SU-DHL-6 (cell line): ENCODE data around the gene CFAP45.

Experiments
- H2AFZ ChIP-seq: fragments of 200-600 bp; sonication (generic); 2 replicates; pipeline ENCODE4 v1.6.1; 2014; ENCODE audit warnings: low read depth, mild to moderate bottlenecking, moderate library complexity, mixed read lengths, antibody characterized with exemption, low read length; ENCODE audit not compliant: severe bottlenecking
- H3F3A ChIP-seq: fragments of 200-600 bp; shearing (Covaris generic); 2 replicates; pipeline ENCODE4 v1.6.0; 2016; ENCODE audit warnings: antibody characterized with exemption, mild to moderate bottlenecking; ENCODE audit not compliant: insufficient read depth
- H3K27ac ChIP-seq: fragments of 200-600 bp; sonication (generic); 2 replicates; pipeline ENCODE4 v1.5.1; 2016; ENCODE audit warnings: low read depth, mild to moderate bottlenecking, low read length, moderate library complexity, mixed read lengths
- H3K27me3 ChIP-seq: fragments of 200-600 bp; sonication (generic), shearing (Covaris generic); 2 replicates; pipeline ENCODE4 v1.6.0; 2014; ENCODE audit warnings: mild to moderate bottlenecking, low read length
- H3K36me3 ChIP-seq: fragments of 200-600 bp; sonication (generic); 2 replicates; pipeline ENCODE4 v1.6.1; 2014; ENCODE audit warnings: mild to moderate bottlenecking, low read length, mixed read lengths
- H3K4me2 ChIP-seq: fragments of 300-600, 200-600 bp; shearing (Covaris generic), sonication (generic); 2 replicates; pipeline ENCODE4 v1.6.0; 2014; ENCODE audit warnings: low read length, low read depth, mild to moderate bottlenecking; ENCODE audit not compliant: poor library complexity, severe bottlenecking
- H3K4me3 ChIP-seq: fragments of 200-600 bp; sonication (generic); 2 replicates; pipeline ENCODE4 v1.5.1; 2014; ENCODE audit warnings: antibody characterized with exemption, low read length, mild to moderate bottlenecking, mixed read lengths; ENCODE audit not compliant: insufficient read depth, poor library complexity, severe bottlenecking
- H3K79me2 ChIP-seq: fragments of 200-600 bp; sonication (generic); 2 replicates; pipeline ENCODE4 v1.6.1; 2014; ENCODE audit warnings: mild to moderate bottlenecking, low read length, moderate library complexity; ENCODE audit not compliant: insufficient read depth
- H3K9ac ChIP-seq: fragments of 200-600 bp; sonication (generic); 2 replicates; pipeline ENCODE4 v1.7.0; 2014; ENCODE audit warnings: mild to moderate bottlenecking, low read length
- H3K9me2 ChIP-seq: fragments of 200-600 bp; sonication (generic); replicated peaks from 2 replicates; pipeline ENCODE4 v1.6.1; 2014; ENCODE audit warnings: low read length; ENCODE audit not compliant: insufficient read depth
- H3K9me3 ChIP-seq: fragments of 200-600 bp; sonication (generic); 2 replicates; pipeline ENCODE4 v1.6.1; 2014; ENCODE audit warnings: low read length, mixed read lengths; ENCODE audit not compliant: insufficient read depth
- H4K20me1 ChIP-seq: fragments of 200-600 bp; sonication (generic); 2 replicates; pipeline ENCODE4 v1.6.1; 2014; ENCODE audit warnings: low read depth, mild to moderate bottlenecking, antibody characterized with exemption, low read length, moderate library complexity, mixed read lengths
- EZH2phosphoT487 ChIP-seq: fragments of 200-600 bp; sonication (generic), shearing (Covaris generic); conservative IDR thresholded peaks from 2 replicates; pipeline ENCODE4 v1.6.1; 2018; ENCODE audit warnings: mild to moderate bottlenecking, antibody characterized with exemption, low read length, moderate library complexity, mixed read lengths
- TF ChIP-seq, protein P1 (sequence below): fragments of 200-600 bp; sonication (generic); IDR thresholded peaks from one replicate; pipeline ENCODE4 v1.5.1; 2017; ENCODE audit warnings: antibody characterized with exemption, mild to moderate bottlenecking, low read length, moderate library complexity; ENCODE audit not compliant: insufficient read depth, poor library complexity, severe bottlenecking

Gene CFAP45

DNA sequence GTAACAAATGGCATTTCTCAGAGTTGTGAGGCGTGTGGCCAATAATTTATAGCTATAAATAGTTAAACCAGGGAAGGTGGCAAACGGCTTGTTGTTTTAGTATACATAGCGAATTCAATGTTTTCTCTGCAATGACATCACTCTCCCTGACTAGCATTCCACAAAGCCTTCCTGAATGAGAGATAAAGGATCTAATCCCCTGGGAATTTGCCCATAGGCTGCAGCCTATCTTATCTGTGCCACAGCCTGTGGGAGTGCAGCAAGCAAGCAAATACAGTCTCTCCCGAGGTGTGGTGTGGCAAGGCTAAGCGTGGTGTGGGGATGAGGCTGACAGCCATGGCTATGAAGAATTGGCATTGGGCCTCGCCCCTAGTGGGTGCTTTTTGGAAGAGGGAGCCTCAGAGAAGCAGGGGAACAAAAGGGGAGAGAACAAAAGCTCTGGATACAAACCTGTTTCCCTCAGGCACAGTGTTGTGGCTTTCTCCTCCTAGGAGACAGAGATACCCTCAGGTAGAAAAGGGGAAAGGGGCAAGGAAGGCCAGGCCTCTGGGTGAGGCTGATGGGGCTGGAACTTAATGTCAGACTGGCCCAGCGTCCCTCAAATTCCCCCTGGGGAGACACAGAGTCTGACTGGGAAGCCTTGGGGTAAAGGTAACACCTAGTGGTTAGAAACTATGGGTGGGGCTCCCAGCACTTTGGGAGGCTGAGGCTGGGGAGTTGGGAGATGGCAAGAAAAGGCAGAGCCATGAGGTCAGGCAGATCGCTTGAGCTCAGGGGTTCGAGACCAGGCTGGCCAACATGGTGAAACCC is 16.5 kb upstream of the CFAP45 start:
- Histone ChIP-seq H3K27ac (no peak overlapping the region), H2AFZ (no peak overlapping the region), H3F3A (peaks cover 5% of the 10 kb centered on the region), H3K27me3 (no peaks in the 10 kb centered on the region), H3K4me3 (no peak overlapping the region), H3K4me2 (no peak overlapping the region), H3K79me2 (peaks cover 14% of the 10 kb centered on the region; the same call in 1 of the 2 replicates), H3K9ac (no peak overlapping the region), H3K9me2 (no peaks in the 10 kb centered on the region), H3K36me3 (0 out of 2 replicates have a peak, but pooled peaks cover 6% of the 10 kb centered on the region), H3K9me3 (no peaks in the 10 kb centered on the region), H4K20me1 (no peaks in the 10 kb centered on the region; the same call in 1 of the 2 replicates)
- TF ChIP-seq, protein P1, sequence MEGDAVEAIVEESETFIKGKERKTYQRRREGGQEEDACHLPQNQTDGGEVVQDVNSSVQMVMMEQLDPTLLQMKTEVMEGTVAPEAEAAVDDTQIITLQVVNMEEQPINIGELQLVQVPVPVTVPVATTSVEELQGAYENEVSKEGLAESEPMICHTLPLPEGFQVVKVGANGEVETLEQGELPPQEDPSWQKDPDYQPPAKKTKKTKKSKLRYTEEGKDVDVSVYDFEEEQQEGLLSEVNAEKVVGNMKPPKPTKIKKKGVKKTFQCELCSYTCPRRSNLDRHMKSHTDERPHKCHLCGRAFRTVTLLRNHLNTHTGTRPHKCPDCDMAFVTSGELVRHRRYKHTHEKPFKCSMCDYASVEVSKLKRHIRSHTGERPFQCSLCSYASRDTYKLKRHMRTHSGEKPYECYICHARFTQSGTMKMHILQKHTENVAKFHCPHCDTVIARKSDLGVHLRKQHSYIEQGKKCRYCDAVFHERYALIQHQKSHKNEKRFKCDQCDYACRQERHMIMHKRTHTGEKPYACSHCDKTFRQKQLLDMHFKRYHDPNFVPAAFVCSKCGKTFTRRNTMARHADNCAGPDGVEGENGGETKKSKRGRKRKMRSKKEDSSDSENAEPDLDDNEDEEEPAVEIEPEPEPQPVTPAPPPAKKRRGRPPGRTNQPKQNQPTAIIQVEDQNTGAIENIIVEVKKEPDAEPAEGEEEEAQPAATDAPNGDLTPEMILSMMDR: no peak
- no peak for TF ChIP-seq EZH2phosphoT487

DNA sequence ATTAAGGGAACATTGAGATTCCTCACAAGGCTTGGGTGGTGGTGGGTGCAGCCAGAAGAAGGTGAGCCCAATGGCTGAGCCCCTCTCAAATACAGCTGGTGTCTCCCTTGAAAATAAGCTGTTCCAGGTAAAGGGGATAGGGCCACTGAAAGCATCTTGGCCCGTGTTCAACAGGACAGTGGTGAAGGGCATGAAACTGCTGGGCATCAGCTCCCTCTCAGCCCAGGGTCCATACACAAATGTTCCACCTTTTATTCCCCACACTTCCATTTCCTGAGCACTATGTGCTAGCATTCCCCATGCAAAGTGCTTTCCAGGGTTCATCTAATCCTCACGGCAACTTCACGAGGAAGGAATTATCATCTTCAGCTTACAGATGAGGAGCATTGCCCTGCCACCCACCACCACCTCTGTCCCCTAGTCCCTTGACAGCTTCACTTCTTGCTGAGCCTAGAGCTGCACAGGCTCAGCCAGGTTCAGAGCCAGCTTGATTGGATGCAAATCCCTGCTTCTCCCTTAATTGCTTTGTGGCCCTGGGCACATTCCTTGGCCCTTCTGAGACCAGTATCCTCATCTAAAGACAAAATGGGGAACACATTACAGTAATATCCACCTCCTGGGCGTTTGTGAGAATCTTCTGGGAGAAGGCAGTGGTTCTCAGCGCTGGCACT is 15.7 kb upstream of the CFAP45 start:
- H3K4me2 ChIP-seq: no peak overlapping the region
- no peaks in the 10 kb centered on the region for H3K9me3 ChIP-seq
- H3K9me2 ChIP-seq: no peaks in the 10 kb centered on the region
- no peak overlapping the region for H3K27ac ChIP-seq
- no peak overlapping the region for H2AFZ ChIP-seq
- 0 out of 2 replicates have a peak, but pooled peaks cover 4% of the 10 kb centered on the region for H3F3A ChIP-seq
- TF ChIP-seq, protein P1: no peak
- no peak for TF ChIP-seq EZH2phosphoT487
- H3K36me3 ChIP-seq: 0 out of 2 replicates have a peak, but pooled peaks cover 2% of the 10 kb centered on the region
- no peak overlapping the region for H3K4me3 ChIP-seq
- no peak overlapping the region for H3K9ac ChIP-seq
- H3K79me2 ChIP-seq: peaks cover 7% of the 10 kb centered on the region; the same call in 1 of the 2 replicates
- no peaks in the 10 kb centered on the region for H3K27me3 ChIP-seq
- no peaks in the 10 kb centered on the region; the same call in 1 of the 2 replicates for H4K20me1 ChIP-seq

DNA sequence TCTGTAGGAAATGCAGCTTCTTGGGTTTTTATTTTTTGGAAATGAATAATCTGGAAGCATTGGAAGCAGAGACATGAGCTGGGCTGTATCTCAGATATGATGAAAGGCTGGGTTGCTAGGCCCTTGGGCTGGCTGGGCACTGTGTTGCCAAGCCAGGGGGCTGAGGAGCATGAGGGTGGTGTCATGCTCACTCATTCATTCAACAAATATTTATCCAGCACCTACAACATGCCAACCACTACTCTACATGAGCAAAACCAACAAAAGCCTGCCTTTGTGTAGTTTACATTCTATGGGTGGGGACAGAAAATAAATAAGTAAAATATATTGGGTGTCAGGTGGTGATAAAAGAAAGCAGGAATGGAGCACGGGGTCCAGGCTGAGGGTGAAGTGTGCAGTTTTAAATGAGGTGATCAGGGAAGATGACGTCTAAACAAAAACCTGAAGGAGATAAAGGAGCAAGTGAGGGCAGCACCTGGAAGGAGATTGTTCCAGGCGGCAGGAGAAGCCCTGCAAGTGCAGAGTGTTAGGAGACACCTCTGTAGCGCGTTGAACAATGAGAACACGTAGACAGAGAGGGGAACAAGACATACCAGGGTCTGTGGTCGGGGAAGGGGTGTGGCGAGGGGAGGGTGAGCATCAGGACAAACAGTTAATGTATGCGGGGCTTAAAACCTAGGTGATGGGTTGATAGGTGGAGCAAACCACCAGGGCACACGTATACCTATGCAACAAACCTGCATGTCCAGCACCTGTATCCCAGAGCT is 14.5 kb upstream of the CFAP45 start:
- TF ChIP-seq, protein P1: no peak
- TF ChIP-seq EZH2phosphoT487: no peak
- H3F3A ChIP-seq: 0 out of 2 replicates have a peak, but pooled peaks cover 4% of the 10 kb centered on the region
- H3K9ac ChIP-seq: no peak overlapping the region

More for the DNA sequence above, 14.5 kb upstream of the CFAP45 start:
- H3K79me2 ChIP-seq: no peaks in the 10 kb centered on the region
- H3K4me3 ChIP-seq: no peak overlapping the region
- H3K27ac ChIP-seq: no peak overlapping the region
- H2AFZ ChIP-seq: no peak overlapping the region
- H4K20me1 ChIP-seq: no peaks in the 10 kb centered on the region; the same call in 1 of the 2 replicates
- no peaks in the 10 kb centered on the region for H3K36me3 ChIP-seq
- no peaks in the 10 kb centered on the region for H3K27me3 ChIP-seq
- no peaks in the 10 kb centered on the region for H3K9me3 ChIP-seq
- H3K9me2 ChIP-seq: no peaks in the 10 kb centered on the region
- H3K4me2 ChIP-seq: no peak overlapping the region
